ENCODE measurements around the gene CNTN4.

The CNTN4 gene

DNA sequence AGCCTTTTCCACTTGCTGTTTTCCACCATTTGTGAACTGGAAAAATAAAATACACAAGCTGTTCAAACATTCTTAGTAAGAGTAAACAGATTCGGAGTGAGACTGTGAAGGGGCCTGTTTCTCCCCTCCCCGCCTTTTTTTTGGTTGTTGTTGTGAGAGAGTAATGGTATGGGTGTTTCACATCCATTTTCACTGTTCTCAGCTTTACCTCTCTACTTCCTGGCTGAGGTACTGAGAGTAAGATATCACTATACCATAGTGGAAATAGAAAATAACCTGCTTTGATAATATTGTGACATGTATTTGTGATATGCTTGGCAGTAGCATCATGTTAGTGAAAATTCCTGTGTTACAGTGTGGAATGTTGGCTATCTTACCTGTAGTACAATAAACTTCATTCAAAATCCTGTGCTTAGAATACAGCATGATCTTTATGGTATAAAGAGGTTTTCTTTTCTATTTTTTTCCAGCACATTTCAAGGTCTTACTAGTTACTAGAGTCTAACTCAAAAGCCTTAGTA lies 12.0 kb downstream of the CNTN4 start:
- H3K4me3 ChIP-seq (ENCODE audit: low read depth, low read length): no peak overlapping the region
- no peak for DNase-seq (ENCODE audit: low read depth)
- TF ChIP-seq, protein P1, sequence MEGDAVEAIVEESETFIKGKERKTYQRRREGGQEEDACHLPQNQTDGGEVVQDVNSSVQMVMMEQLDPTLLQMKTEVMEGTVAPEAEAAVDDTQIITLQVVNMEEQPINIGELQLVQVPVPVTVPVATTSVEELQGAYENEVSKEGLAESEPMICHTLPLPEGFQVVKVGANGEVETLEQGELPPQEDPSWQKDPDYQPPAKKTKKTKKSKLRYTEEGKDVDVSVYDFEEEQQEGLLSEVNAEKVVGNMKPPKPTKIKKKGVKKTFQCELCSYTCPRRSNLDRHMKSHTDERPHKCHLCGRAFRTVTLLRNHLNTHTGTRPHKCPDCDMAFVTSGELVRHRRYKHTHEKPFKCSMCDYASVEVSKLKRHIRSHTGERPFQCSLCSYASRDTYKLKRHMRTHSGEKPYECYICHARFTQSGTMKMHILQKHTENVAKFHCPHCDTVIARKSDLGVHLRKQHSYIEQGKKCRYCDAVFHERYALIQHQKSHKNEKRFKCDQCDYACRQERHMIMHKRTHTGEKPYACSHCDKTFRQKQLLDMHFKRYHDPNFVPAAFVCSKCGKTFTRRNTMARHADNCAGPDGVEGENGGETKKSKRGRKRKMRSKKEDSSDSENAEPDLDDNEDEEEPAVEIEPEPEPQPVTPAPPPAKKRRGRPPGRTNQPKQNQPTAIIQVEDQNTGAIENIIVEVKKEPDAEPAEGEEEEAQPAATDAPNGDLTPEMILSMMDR (IDR thresholded peaks at IDR 0.05; ENCODE audit: low read depth, low read length, missing control alignments): no peak

DNA sequence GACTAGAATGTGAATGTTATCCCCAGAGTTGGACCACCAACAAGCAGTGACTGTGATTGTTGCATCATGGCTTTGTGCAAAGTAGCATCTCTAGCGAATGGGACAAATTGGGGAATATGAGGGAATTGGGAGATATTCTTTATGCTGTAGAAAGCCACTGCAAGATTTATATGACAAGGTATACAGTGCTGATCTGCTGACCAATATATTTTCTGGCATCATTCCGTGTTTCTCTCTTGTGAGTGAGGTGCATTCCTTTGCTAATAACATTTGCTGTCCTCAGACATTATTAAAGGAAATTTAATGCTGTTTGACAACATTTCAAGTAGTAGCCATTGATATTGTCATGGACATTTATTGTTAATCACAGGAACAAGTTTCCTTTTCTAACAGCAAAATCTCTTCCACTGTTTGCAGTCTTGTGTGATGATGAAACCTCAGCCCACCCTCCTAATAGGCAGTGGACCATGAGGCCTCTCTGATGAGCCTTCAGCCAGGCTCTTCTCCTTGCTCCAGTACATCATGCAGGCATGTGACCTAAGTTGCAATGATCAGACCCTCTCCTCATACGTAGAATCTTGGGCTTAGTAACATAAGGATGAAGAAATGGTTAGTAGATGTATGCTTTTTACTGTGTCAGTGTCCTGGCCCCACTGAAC lies 16.1 kb downstream of the CNTN4 start:
- DNase-seq (ENCODE audit: low read depth): no peak
- no peak overlapping the region for H3K4me3 ChIP-seq (ENCODE audit: low read depth, low read length)
- TF ChIP-seq, protein P1 (IDR thresholded peaks at IDR 0.05; ENCODE audit: low read depth, low read length, missing control alignments): no peak

DNA sequence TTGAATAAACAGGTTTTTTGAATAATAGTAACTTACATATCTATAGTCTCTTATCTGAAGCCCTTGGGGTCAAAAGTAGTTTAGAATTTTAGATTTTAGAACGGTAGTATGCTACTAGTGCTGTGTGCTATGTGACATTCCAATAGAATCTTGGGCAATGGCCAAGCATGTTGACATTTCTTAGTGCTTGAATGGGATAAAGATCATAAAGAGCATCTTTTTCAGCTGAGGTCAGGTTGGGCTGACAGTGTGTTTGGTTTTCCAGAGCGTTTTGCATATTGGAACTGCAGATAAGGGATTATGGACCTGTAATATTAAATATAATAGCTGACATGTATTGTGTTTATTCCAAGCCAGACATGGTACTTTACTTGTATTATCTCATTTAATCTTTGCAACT lies 32.1 kb downstream of the CNTN4 start:
- TF ChIP-seq, protein P1 (IDR thresholded peaks at IDR 0.05; ENCODE audit: low read depth, low read length, missing control alignments): no peak
- no peak for DNase-seq (ENCODE audit: low read depth)

DNA sequence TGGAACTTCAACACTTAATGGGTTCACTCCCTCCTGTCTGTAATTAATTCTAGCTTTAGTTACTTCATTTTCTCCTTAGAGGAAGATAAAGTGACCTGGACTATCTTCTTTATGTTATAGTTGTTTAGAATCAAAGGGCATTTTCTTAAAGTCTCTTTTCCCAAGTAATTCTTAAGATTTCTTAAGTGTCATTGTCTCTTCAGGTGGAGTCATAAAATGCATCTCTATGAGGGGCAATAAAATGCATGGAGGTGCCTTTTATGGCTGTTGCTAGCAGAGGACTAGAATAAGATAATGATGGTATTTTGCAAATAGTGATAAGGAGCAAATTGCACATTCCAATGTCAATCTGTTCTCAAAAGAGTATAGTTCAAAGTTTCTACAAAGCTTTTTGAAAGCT lies 34.5 kb downstream of the CNTN4 start:
- no peak overlapping the region for H3K4me3 ChIP-seq (ENCODE audit: low read depth, low read length)
- no peak for DNase-seq (ENCODE audit: low read depth)
- TF ChIP-seq, protein P1 (IDR thresholded peaks at IDR 0.05; ENCODE audit: low read depth, low read length, missing control alignments): no peak

More for the DNA sequence above, 32.1 kb downstream of the CNTN4 start:
- H3K4me3 ChIP-seq (ENCODE audit: low read depth, low read length): no peak overlapping the region

DNA sequence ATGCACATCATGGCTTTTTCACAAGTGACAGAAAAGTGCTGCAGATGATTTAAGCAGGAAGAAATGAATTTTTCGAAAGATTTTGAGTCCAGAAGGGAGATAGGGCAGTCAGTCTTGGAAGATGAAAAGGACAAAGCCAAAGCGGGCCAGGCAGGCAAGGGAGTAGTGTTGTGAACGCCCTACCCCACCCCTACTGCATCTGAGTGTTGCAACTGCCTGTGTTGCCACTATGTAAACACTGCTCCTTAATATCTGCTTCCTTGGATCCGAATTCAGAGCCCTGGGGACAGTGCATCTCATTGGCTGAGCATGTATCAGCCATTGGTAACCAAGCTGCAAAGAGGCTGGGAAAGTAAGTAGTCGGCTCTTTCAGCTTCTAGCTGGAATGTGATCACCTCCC lies 39.0 kb downstream of the CNTN4 start:
- TF ChIP-seq, protein P1 (IDR thresholded peaks at IDR 0.05; ENCODE audit: low read depth, low read length, missing control alignments): no peak
- no peak overlapping the region for H3K4me3 ChIP-seq (ENCODE audit: low read depth, low read length)
- DNase-seq (ENCODE audit: low read depth): no peak

DNA sequence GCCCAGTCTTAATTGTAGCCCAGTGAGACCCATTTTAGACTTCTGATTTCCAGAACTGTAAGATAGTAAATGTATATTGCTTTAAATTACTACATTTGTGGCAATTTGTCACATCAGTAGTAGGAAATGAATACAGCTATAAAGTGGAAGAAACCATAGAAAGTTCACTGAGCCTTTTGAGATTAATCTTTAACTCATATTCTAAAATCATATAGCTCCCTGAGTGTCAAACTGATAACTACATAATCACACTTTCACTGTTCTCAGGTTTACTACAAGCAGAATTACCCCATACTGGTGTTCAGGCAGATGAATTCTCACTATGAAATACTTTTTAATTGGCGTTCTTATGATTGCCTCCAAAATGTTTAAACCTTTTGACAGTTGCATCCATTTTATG lies 42.8 kb downstream of the CNTN4 start:
- no peak for DNase-seq (ENCODE audit: low read depth)
- no peak overlapping the region for H3K4me3 ChIP-seq (ENCODE audit: low read depth, low read length)
- TF ChIP-seq, protein P1 (IDR thresholded peaks at IDR 0.05; ENCODE audit: low read depth, low read length, missing control alignments): no peak
